ENCODE results near the gene BACH2.
"Not testable (repeated sequence)": the region's sequence is repeated elsewhere in the genome, so short reads cannot be mapped to it uniquely, and the experiment has no call there.

Gene BACH2

DNA sequence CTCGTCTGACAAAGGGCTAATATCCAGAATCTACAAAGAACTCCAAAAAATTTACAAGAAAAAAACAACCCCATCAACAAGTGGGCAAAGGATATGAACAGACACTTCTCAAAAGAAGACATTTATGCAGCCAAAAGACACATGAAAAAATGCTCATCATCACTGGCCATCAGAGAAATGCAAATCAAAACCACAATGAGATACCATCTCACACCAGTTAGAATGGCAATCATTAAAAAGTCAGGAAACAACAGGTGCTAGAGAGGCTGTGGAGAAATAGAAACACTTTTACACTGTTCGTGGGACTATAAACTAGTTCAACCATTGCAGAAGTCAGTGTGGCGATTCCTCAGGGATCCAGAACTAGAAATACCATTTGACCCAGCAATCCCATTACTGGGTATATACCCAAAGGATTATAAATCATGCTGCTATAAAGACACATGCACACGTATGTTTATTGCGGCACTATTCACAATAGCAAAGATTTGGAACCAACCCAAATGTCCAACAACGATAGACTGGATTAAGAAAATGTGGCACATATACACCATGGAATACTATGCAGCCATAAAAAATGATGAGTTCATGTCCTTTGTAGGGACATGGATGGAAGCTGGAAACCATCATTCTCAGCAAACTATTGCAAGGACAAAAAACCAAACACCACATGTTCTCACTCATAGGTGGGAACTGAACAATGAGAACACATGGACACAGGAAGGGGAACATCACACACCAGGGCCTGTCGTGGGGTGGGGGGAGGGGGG lies 130.3 kb downstream of the BACH2 start:
- in situ Hi-C loops (cut with HindIII; ENCODE audit: low sequenced_read_pairs) = not testable (repeated sequence)

GRCh38 chr6:90162648-90163387 lies 133.8 kb downstream of the BACH2 start:
- in situ Hi-C loops (cut with HindIII; ENCODE audit: low sequenced_read_pairs) = no loop called here

DNA sequence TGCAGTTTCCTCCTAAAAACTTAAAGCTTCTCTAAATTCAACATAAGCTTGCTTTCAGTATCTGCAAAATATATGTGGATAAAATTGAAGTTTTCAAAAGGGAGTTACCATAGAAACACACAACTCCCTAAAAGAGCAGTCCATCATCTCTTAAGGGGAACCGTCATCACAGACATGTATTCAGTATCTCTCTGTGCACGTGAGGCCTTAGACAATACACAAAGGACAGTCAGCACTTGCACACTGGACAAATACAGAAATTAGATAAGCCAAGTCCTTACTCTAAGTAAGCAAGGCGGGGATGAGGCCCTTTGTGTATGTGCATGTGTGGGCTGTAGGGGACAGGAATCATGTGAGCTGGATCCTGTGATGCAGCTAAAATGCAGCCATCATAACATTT lies 136.6 kb downstream of the BACH2 start:
- in situ Hi-C loops (cut with HindIII; ENCODE audit: low sequenced_read_pairs) = no loop called here

- in situ Hi-C loops (cut with HindIII; ENCODE audit: low sequenced_read_pairs) = no loop called here
These were observed 137.2 kb downstream of the BACH2 start for GRCh38 chr6:90159452-90159851.

- in situ Hi-C loops (cut with HindIII; ENCODE audit: low sequenced_read_pairs) = no loop called here
These were observed 137.7 kb downstream of the BACH2 start for GRCh38 chr6:90158936-90159335.

GRCh38 chr6:90157441-90157840 lies 139.2 kb downstream of the BACH2 start:
- in situ Hi-C loops (cut with HindIII; ENCODE audit: low sequenced_read_pairs) = no loop called here

- in situ Hi-C loops (cut with HindIII; ENCODE audit: low sequenced_read_pairs) = no loop called here
These were observed 139.8 kb downstream of the BACH2 start for GRCh38 chr6:90156861-90157260.

GRCh38 chr6:90154755-90155470 lies 141.7 kb downstream of the BACH2 start:
- in situ Hi-C loops (cut with HindIII; ENCODE audit: low sequenced_read_pairs) = no loop called here

GRCh38 chr6:90151576-90152422 lies 144.8 kb downstream of the BACH2 start:
- in situ Hi-C loops (cut with HindIII; ENCODE audit: low sequenced_read_pairs) = no loop called here

GRCh38 chr6:90149280-90149679 lies 147.4 kb downstream of the BACH2 start:
- in situ Hi-C loops (cut with HindIII; ENCODE audit: low sequenced_read_pairs) = no loop called here

DNA sequence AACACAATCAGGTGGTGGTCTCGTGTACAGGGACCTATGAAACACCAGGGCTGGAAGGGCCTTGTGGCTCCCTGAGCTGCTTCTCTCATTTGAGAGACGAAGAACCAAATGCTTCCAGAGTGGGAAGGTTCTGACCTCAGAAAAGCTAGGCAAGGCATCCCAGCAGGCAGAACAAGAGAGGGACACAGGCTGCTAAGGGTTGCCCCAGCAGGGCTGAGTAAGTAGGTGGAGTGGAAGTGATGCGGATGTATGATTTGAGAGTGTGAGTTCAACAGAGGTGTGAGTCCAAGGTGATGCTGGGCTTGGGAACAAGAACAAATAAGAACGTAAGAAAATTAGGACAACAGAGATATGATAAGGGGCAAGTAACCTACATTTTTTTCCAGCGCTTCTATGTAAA lies 147.8 kb downstream of the BACH2 start:
- in situ Hi-C loops (cut with HindIII; ENCODE audit: low sequenced_read_pairs) = no loop called here

GRCh38 chr6:90146921-90147649 lies 149.6 kb downstream of the BACH2 start:
- in situ Hi-C loops (cut with HindIII; ENCODE audit: low sequenced_read_pairs) = no loop called here

DNA sequence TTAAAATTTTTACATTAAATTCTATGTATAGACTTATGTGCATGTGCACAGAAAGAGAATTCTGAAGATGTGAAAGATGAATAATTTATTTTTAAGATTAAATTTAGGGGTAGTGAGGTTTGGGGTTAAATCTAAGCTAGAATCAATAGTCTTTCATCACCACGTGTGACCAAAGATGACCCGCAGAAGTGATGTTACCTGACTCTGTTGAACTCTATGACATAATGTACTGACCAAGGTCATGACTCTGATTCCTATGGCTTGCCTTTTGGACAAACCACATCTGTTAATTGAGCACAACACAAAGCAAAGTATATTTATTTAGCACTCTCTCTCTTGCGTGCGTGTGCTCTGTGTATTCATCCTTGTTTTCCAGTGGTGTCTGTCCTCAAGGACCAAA lies 150.6 kb downstream of the BACH2 start:
- in situ Hi-C loops (cut with HindIII; ENCODE audit: low sequenced_read_pairs) = no loop called here

GRCh38 chr6:90144928-90145555 lies 151.6 kb downstream of the BACH2 start:
- in situ Hi-C loops (cut with HindIII; ENCODE audit: low sequenced_read_pairs) = no loop called here

GRCh38 chr6:90144396-90144795 lies 152.2 kb downstream of the BACH2 start:
- in situ Hi-C loops (cut with HindIII; ENCODE audit: low sequenced_read_pairs) = no loop called here

DNA sequence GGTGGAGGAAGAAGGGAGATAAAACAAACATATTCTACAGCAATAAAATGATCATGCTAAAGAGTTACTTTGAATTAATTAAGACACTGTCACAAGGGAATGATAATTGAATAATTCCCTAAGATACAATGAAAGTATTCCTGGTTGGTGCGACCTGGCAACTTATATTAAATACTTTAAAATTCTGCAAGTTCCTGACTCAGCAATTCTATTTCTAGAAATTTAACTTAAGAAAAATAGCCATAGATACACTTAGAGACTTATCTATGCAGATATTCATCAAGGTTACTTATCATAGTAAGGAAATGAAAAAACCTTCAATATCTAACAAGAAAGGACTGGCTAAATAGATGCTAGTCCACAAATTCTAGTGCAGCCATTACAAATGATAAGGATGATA lies 156.0 kb downstream of the BACH2 start:
- in situ Hi-C loops (cut with HindIII; ENCODE audit: low sequenced_read_pairs) = no loop called here

DNA sequence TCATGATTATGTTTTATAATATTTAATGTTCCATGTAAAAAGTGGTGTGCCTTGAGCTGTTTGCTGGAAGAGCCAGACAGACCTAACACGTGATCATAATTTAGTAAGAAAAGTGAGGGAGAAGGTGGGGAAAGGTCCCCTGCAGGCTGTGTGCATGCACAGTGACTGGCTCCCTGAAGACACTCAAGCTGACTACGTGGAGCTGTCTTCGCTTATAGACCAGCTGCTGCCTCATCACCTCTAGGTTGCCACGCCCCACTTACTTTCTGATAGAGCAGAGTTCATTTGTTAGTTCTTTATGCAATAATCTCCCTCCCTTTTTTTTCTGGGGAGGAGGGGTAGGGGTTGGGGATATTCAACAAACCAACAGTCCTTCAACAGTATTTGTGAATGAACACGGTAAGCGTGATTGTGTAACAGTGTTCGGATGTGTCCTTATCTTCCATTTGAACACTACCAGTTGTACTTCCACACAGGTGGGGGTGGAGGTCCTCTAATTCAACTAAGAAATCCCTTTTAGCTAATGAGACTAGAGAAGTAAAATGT lies 157.3 kb downstream of the BACH2 start:
- in situ Hi-C loops (cut with HindIII; ENCODE audit: low sequenced_read_pairs) = no loop called here

DNA sequence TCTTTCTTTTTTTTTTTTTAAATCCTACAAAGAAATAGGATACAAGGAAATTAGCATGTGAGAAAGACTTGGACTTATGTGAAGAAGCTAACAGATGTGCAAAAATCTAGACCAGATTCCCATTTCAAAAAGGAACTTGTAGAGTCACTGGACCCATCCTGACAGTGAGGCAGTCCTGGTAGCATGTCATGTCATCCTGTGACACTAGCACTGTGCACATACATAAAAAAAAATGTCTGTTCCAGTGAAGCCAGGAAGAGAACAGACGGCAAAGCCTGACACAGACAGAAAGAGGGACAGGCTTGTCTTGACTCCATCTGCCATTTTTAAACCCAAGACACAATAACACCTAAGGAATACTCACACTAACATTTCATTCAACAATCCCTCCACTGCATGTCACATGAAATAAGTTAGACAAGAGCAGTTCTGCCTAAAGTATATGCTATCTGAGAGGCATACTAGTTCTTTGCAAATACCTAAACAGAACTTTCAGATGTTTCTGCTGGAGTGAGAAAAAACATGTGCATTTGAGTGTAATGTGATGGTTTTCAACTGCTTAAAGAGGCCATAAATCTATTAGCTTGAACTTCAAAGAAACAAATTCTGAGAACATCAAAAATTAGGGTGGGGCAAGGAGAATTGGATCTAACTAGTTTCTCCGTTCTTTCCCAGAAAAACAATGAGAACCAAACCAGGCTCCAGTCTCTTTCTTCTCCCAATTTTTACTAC lies 159.6 kb downstream of the BACH2 start:
- in situ Hi-C loops (cut with HindIII; ENCODE audit: low sequenced_read_pairs) = no loop called here

GRCh38 chr6:90136176-90136575 lies 160.5 kb downstream of the BACH2 start:
- in situ Hi-C loops (cut with HindIII; ENCODE audit: low sequenced_read_pairs) = no loop called here

All from DLD1 (cell line).